CD14-positive monocyte (primary cell): ENCODE results near the gene TMEM40. TPM values are rescaled to one million over a fixed set of nuclear protein-coding genes. Genes with fewer than 3 reads are reported as not detected.
"Not testable (repeated sequence)": the region's sequence is repeated elsewhere in the genome, so short reads cannot be mapped to it uniquely, and the experiment has no call there.

Experiments used
- DNase-seq, 3 donors: peaks; one replicate each; pipeline ENCODE4 v3.0.0-alpha.2; 2011 to 2022
- H2AFZ ChIP-seq: 2 replicates; pipeline ENCODE4 v1.6.0; 2012; ENCODE audit warnings: mild to moderate bottlenecking, low read depth, low read length, inconsistent platforms; ENCODE audit not compliant: insufficient read depth, poor library complexity, severe bottlenecking
- H3K27ac ChIP-seq, 2 donors: 1 replicate in 1 of 2; 2 replicates in 1 of 2; pipeline ENCODE4 v1.5.1; 2012 to 2013; ENCODE audit warnings: low read length in 2 of 2, control low read depth in 1 of 2, inconsistent platforms in 1 of 2, low read depth in 1 of 2, mild to moderate bottlenecking in 1 of 2
- H3K27me3 ChIP-seq, 2 donors: one replicate each; pipeline versions ENCODE4 v1.6.0 to v1.6.1; 2011 to 2013; ENCODE audit warnings: low read length in 2 of 2; ENCODE audit not compliant: control insufficient read depth in 2 of 2, insufficient read depth in 2 of 2
- H3K36me3 ChIP-seq, 2 donors: replicated peaks in 1 of 2; 1 replicate in 1 of 2; 2 replicates in 1 of 2; pipeline versions ENCODE4 v1.5.1 to v1.6.1; 2012 to 2013; ENCODE audit warnings: low read length in 2 of 2, control low read depth in 1 of 2, inconsistent platforms in 1 of 2, mild to moderate bottlenecking in 1 of 2; ENCODE audit not compliant: insufficient read depth in 2 of 2, control insufficient read depth in 1 of 2
- H3K4me1 ChIP-seq, 2 donors: 1 replicate in 1 of 2; 2 replicates in 1 of 2; pipeline versions ENCODE4 v1.5.1 to v1.6.1; 2012 to 2013; ENCODE audit warnings: low read length in 2 of 2, control low read depth in 1 of 2, inconsistent platforms in 1 of 2, mild to moderate bottlenecking in 1 of 2, moderate library complexity in 1 of 2; ENCODE audit not compliant: insufficient read depth in 2 of 2, control insufficient read depth in 1 of 2
- H3K4me2 ChIP-seq: replicated peaks from 2 replicates; pipeline ENCODE3; 2012; ENCODE audit warnings: low read length, moderate library complexity, mild to moderate bottlenecking; ENCODE audit not compliant: poor library complexity, severe bottlenecking; ENCODE audit errors: extremely low read depth
- H3K4me3 ChIP-seq, 3 experiments: fragments of 200-600 bp in 1 of 3; sonication (generic) in 1 of 3; replicated peaks in 1 of 3; 1 replicate in 2 of 3; 2 replicates in 1 of 3; pipeline ENCODE4 v1.5.1; 2011 to 2013; ENCODE audit warnings: low read length in 3 of 3, mild to moderate bottlenecking in 3 of 3, control low read depth in 2 of 3, low read depth in 2 of 3, inconsistent platforms in 1 of 3, moderate library complexity in 1 of 3
- H3K79me2 ChIP-seq: 2 replicates; pipeline ENCODE4 v1.6.0; 2012; ENCODE audit warnings: mild to moderate bottlenecking, control low read depth, inconsistent platforms, low read length, moderate library complexity; ENCODE audit not compliant: insufficient read depth
- H3K9ac ChIP-seq: 2 replicates; pipeline ENCODE4 v1.6.0; 2017; ENCODE audit warnings: low read length, mild to moderate bottlenecking; ENCODE audit not compliant: insufficient read depth, poor library complexity, severe bottlenecking
- H3K9me3 ChIP-seq, 2 donors: replicated peaks in 1 of 2; 1 replicate in 1 of 2; 2 replicates in 1 of 2; pipeline versions ENCODE4 v1.5.1 to v1.6.1; 2012 to 2013; ENCODE audit warnings: low read length in 2 of 2, control low read depth in 1 of 2; ENCODE audit not compliant: control insufficient read depth in 1 of 2, insufficient read depth in 1 of 2
- H4K20me1 ChIP-seq: 2 replicates; pipeline ENCODE4 v1.6.0; 2012; ENCODE audit warnings: mild to moderate bottlenecking, low read length, control low read depth, moderate library complexity; ENCODE audit not compliant: insufficient read depth
- H3K27ac Mint-ChIP-seq, 7 donors: one replicate each; pipeline ENCODE4 v1.8.0; 2020; ENCODE audit warnings: mild to moderate bottlenecking in 7 of 7, mixed read lengths in 7 of 7, moderate library complexity in 6 of 7, inconsistent platforms in 2 of 7
- H3K27me3 Mint-ChIP-seq, 3 donors: one replicate each; pipeline ENCODE4 v1.8.0; 2021 to 2022; ENCODE audit warnings: low read depth in 3 of 3, mild to moderate bottlenecking in 3 of 3, mixed read lengths in 3 of 3, moderate library complexity in 3 of 3, inconsistent platforms in 1 of 3
- H3K36me3 Mint-ChIP-seq, 2 donors: one replicate each; pipeline ENCODE4 v1.8.0; 2020; ENCODE audit warnings: mixed read lengths in 2 of 2, inconsistent platforms in 1 of 2, mild to moderate bottlenecking in 1 of 2
- H3K4me1 Mint-ChIP-seq: one replicate; pipeline ENCODE4 v1.8.0; 2020; ENCODE audit warnings: mild to moderate bottlenecking, mixed read lengths
- H3K4me3 Mint-ChIP-seq, 2 donors: one replicate each; pipeline ENCODE4 v1.8.0; 2020; ENCODE audit warnings: mild to moderate bottlenecking in 2 of 2, mixed read lengths in 2 of 2, moderate library complexity in 1 of 2
- H3K9me3 Mint-ChIP-seq, 7 donors: one replicate each; pipeline ENCODE4 v1.8.0; 2020 to 2022; ENCODE audit warnings: mixed read lengths in 7 of 7, mild to moderate bottlenecking in 6 of 7, moderate library complexity in 6 of 7, inconsistent platforms in 2 of 7
- CTCF ChIP-seq: fragments of 200-600 bp; IDR thresholded peaks from one replicate; pipeline ENCODE4 v1.8.0; 2022; ENCODE audit warnings: antibody characterized with exemption, mild to moderate bottlenecking
- WGBS: methylation state at CpG from one replicate; pipeline ENCODE4 v1.1.5; 2013; ENCODE audit warnings: missing lambda C conversion rate; ENCODE audit not compliant: insufficient coverage; 5-methylcytosine and 5-hydroxymethylcytosine counted together
- intact Hi-C, 2 donors: fragments of 100-400 bp; cut with micrococcal nuclease; formaldehyde crosslinking; loops; one replicate each; pipeline versions ENCODE4 v1.15.0 to v1.15.1; 2023
- polyA plus RNA-seq, 3 donors: library from polyadenylated mRNA; depleted of rRNA in 1 of 3; unstranded in 2 of 3; stranded (reverse) in 1 of 3; fragments of 300-500 nt in 2 of 3; fragments of >200 nt in 1 of 3; fragmentation: Illumina TruSeq in 2 of 3; gene quantifications; 1 replicate in 2 of 3; 2 replicates in 1 of 3; pipeline ENCODE4 v1.2.3, GENCODE V29; 2012 to 2021

TMEM40 gene
- polyA plus RNA-seq, 3 donors: 0.92 TPM; not detected in 2

- no peak for DNase-seq
- 93% methylated on average over 2 of the region's 4 CpGs for WGBS
- H3K4me3 Mint-ChIP-seq: no peak overlapping the region
- intact Hi-C loops: no loop called here
- Histone ChIP-seq H3K9me3 (no peaks in the 10 kb centered on the region), H3K4me3 (no peak overlapping the region), H3K27me3 (no peaks in the 10 kb centered on the region), H3K36me3 (no peaks in the 10 kb centered on the region), H4K20me1 (no peaks in the 10 kb centered on the region), H3K4me2 (no peak overlapping the region), H3K9ac (no peak overlapping the region), H3K79me2 (no peaks in the 10 kb centered on the region), H3K4me1 (no peaks in the 10 kb centered on the region), H2AFZ (no peak overlapping the region), H3K27ac (no peak overlapping the region)
- H3K36me3 Mint-ChIP-seq: no peaks in the 10 kb centered on the region
- no peaks in the 10 kb centered on the region for H3K9me3 Mint-ChIP-seq
- H3K27ac Mint-ChIP-seq: no peak overlapping the region
- TF ChIP-seq CTCF: no peak
- H3K4me1 Mint-ChIP-seq: peaks cover 3% of the 10 kb centered on the region
- H3K27me3 Mint-ChIP-seq: peaks cover 0 to 6% (median 4%) of the 10 kb centered on the region in 3 donors
These were observed 18.1 kb upstream of the TMEM40 start for GRCh38 chr3:12777171-12777570.

GRCh38 chr3:12775970-12776369, 16.9 kb upstream of the TMEM40 start:
- H3K4me3 Mint-ChIP-seq, H3K36me3 Mint-ChIP-seq, H3K9ac ChIP-seq, H3K27ac Mint-ChIP-seq, H3K9me3 ChIP-seq, H3K4me3 ChIP-seq, H2AFZ ChIP-seq, DNase-seq, H3K27ac ChIP-seq, H3K4me1 ChIP-seq, H3K27me3 ChIP-seq, H3K79me2 ChIP-seq, H3K9me3 Mint-ChIP-seq, H3K4me1 Mint-ChIP-seq, H3K36me3 ChIP-seq, H3K4me2 ChIP-seq, intact Hi-C loops, H4K20me1 ChIP-seq, H3K27me3 Mint-ChIP-seq: not testable (repeated sequence)
- WGBS: 87% methylated on average over 3 of the region's 6 CpGs
